Spleen (tissue), 11 donors: Measurements from ENCODE around the gene HMGA1. TPM values are rescaled to one million over a fixed set of nuclear protein-coding genes. Genes with fewer than 3 reads are reported as not detected.
A peak's percentile ranks its signal among the peaks of the same experiment; 100 is the strongest.

Source experiments
- DNase-seq: peaks from one replicate; pipeline ENCODE4 v3.0.0-alpha.2; 2020
- H3K27ac ChIP-seq, 8 donors: fragments of 200-600 bp; sonication (generic) in 7 of 8; 1 replicate in 4 of 8; 2 replicates in 4 of 8; pipeline versions ENCODE4 v1.5.0 to v1.8.0; 2016 to 2021; ENCODE audit warnings: inconsistent platforms in 4 of 8, mild to moderate bottlenecking in 4 of 8, moderate library complexity in 1 of 8
- H3K27me3 ChIP-seq, 7 donors: fragments of 200-600 bp; sonication (generic) in 6 of 7; replicated peaks in 1 of 7; 1 replicate in 4 of 7; 2 replicates in 3 of 7; pipeline versions ENCODE4 v1.5.0 to v1.8.0; 2016 to 2021; ENCODE audit warnings: inconsistent platforms in 3 of 7, mild to moderate bottlenecking in 1 of 7
- H3K36me3 ChIP-seq, 6 donors: fragments of 200-600 bp; sonication (generic) in 5 of 6; 1 replicate in 4 of 6; 2 replicates in 2 of 6; pipeline versions ENCODE4 v1.5.0 to v1.8.0; 2016 to 2021; ENCODE audit warnings: inconsistent platforms in 2 of 6
- H3K4me1 ChIP-seq, 6 donors: fragments of 200-600 bp; sonication (generic) in 5 of 6; 1 replicate in 3 of 6; 2 replicates in 3 of 6; pipeline versions ENCODE4 v1.5.0 to v1.8.0; 2016 to 2021; ENCODE audit warnings: inconsistent platforms in 3 of 6
- H3K4me3 ChIP-seq, 8 donors: fragments of 200-600 bp; sonication (generic) in 7 of 8; 1 replicate in 4 of 8; 2 replicates in 4 of 8; pipeline versions ENCODE4 v1.5.0 to v1.8.0; 2016 to 2021; ENCODE audit warnings: inconsistent platforms in 4 of 8, mild to moderate bottlenecking in 4 of 8, moderate library complexity in 2 of 8
- H3K9me3 ChIP-seq, 8 donors: fragments of 200-600 bp; sonication (generic) in 7 of 8; 1 replicate in 4 of 8; 2 replicates in 4 of 8; pipeline versions ENCODE4 v1.5.0 to v1.8.0; 2016 to 2021; ENCODE audit warnings: inconsistent platforms in 4 of 8
- POLR2A ChIP-seq, 3 donors: fragments of 450-650 bp; IDR thresholded peaks; one replicate each; pipeline ENCODE4 v1.5.1; 2017; ENCODE audit warnings: antibody characterized with exemption in 3 of 3, mild to moderate bottlenecking in 1 of 3
- POLR2AphosphoS5 ChIP-seq, 3 donors: sonication (generic); formaldehyde crosslinking; IDR thresholded peaks; one replicate each; pipeline ENCODE4 v1.5.1; 2017; ENCODE audit warnings: antibody characterized with exemption in 3 of 3
- WGBS, 5 donors: extraction: QIAGEN DNeasy Blood & Tissue Kit in 3 of 5; methylation state at CpG; one replicate each; pipeline versions ENCODE4 v1.1.5 to v1.1.7; 2013 to 2018; 5-methylcytosine and 5-hydroxymethylcytosine counted together
- intact Hi-C: fragments of 100-400 bp; cut with DNase I; formaldehyde crosslinking; loops from one replicate; pipeline ENCODE4 v1.15.0; 2023; ENCODE audit warnings: low total_unique reads
- polyA plus RNA-seq, 3 donors: library from polyadenylated mRNA; stranded (reverse); fragments of 200-250 nt; gene quantifications; one replicate each; pipeline ENCODE4 v1.2.1, GENCODE V29; 2013
- total RNA-seq, 7 donors: library from RNA; depleted of rRNA in 3 of 7; stranded (reverse); fragments of >200 nt in 3 of 7; fragmentation: NEBNext Ultra II Directional in 4 of 7; extraction: Animal tissue kit (Norgen Biotek cat#: 25700) in 4 of 7; gene quantifications; one replicate each; pipeline versions ENCODE4 v1.1.0 to v1.2.1, GENCODE V29; 2016 to 2021
- TF ChIP-seq, protein P1 (sequence below), 11 experiments: fragments of 200-600 bp in 7 of 11; fragments of 450-650 bp in 4 of 11; sonication (generic) in 4 of 11; IDR thresholded peaks in 8 of 11; conservative IDR thresholded peaks in 3 of 11; 1 replicate in 7 of 11; 2 replicates in 4 of 11; pipeline versions ENCODE4 v1.4.0 to v1.8.0; 2016 to 2021; ENCODE audit warnings: antibody characterized with exemption in 11 of 11, inconsistent platforms in 4 of 11, mild to moderate bottlenecking in 1 of 11
- donor health status: healthy with polysubstance abuse.
- donor health status: DM: no; HTN: no; CAD: no; lungs with moderate emphysema.
- donor health status: DM: no; HTN: no; CAD: no.
- donor health status: Bipolar disorder and iron deficiency.
- donor health status: healthy.
- donor health status: DM: no; HTN: no; CAD: no.
- donor health status: DM: yes; HTN: yes; CAD: no.

HMGA1 gene
- total and polyA plus RNA-seq, 10 donors = 49.9 to 129 (median 79.6) TPM

DNA sequence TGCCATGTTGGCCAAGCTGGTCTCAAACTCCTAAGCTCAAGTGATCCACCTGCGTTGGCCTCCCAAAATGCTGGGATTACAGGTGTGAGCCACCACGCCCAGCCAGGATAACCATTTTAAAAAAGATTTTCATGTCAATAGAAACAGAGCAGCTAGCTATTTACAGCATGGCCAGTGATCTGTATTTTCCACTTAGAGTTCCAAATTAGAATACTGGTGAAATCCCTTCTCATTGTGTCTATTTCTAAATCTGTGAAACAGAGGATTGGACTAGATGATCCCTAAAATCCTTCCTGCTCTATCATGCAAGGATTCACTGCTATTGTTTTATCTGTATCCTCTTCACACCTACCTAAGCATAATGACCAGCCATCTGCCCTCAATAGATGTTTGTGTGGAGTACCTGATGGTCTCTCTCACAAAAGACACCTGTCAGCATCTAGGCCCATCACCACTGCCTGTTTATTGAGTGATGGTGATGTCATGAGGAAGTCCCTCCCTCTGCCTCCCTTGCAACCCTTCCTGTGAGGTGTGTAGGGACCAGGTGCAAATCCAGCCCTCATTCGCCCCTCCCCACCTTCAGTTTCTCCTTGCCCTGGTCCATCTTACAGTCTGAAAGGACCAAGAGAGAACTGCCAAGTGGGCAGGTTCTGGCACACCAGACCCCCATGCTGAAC is 38.6 kb downstream of the HMGA1 start:
- no peak overlapping the region for H3K4me3 ChIP-seq
- intact Hi-C loops = no loop called here
- peaks cover 0 to 20% (median 0%) of the 10 kb centered on the region in 6 donors for H3K36me3 ChIP-seq
- H3K27me3 ChIP-seq = no peaks in the 10 kb centered on the region
- peak overlapping the region in 1 of 8 donors; percentile 28 for H3K27ac ChIP-seq
- WGBS, 5 donors = 86 to 94% (median 89%) methylated on average over 3 of the region's 3 CpGs
- DNase-seq = no peak
- TF ChIP-seq, protein P1, sequence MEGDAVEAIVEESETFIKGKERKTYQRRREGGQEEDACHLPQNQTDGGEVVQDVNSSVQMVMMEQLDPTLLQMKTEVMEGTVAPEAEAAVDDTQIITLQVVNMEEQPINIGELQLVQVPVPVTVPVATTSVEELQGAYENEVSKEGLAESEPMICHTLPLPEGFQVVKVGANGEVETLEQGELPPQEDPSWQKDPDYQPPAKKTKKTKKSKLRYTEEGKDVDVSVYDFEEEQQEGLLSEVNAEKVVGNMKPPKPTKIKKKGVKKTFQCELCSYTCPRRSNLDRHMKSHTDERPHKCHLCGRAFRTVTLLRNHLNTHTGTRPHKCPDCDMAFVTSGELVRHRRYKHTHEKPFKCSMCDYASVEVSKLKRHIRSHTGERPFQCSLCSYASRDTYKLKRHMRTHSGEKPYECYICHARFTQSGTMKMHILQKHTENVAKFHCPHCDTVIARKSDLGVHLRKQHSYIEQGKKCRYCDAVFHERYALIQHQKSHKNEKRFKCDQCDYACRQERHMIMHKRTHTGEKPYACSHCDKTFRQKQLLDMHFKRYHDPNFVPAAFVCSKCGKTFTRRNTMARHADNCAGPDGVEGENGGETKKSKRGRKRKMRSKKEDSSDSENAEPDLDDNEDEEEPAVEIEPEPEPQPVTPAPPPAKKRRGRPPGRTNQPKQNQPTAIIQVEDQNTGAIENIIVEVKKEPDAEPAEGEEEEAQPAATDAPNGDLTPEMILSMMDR (IDR thresholded peaks at IDR 0.05 in 8 of 11, conservative IDR thresholded peaks at IDR 0.05 in 3 of 11) = no peak
- TF ChIP-seq POLR2A (IDR thresholded peaks at IDR 0.05) (no peak), POLR2AphosphoS5 (IDR thresholded peaks at IDR 0.05) (no peak)
- peaks cover 4 to 50% (median 28%) of the 10 kb centered on the region in 6 donors for H3K4me1 ChIP-seq
- H3K9me3 ChIP-seq = no peaks in the 10 kb centered on the region

DNA sequence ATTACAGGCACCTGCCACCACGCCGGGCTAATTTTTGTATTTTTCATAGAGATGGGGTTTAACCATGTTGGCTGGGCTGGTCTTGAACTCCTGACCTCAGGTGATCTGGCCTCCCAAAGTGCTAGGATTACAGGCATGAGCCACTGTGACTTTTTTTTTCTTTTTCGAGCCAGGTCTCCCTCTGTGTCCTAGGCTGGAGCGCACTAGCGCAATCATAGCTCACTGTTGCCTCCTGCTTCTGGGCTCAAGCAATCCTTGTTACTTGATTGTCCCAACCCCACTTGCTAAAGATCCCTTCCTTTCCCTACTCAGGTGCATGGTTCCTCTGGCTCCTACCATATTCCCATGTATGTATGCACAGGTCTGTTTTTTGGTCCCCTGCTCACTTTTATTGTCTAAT is 39.5 kb downstream of the HMGA1 start:
- TF ChIP-seq POLR2A (IDR thresholded peaks at IDR 0.05) = no peak
- TF ChIP-seq, protein P1 (IDR thresholded peaks at IDR 0.05 in 8 of 11, conservative IDR thresholded peaks at IDR 0.05 in 3 of 11) = no peak
- no peak for TF ChIP-seq POLR2AphosphoS5 (IDR thresholded peaks at IDR 0.05)
- H3K4me1 ChIP-seq = peaks cover 4 to 55% (median 29%) of the 10 kb centered on the region in 6 donors
- H3K36me3 ChIP-seq = peaks cover 0 to 23% (median 0%) of the 10 kb centered on the region in 6 donors
- no peak overlapping the region for H3K27ac ChIP-seq
- intact Hi-C loops = no loop called here
- WGBS, 5 donors = 76 to 97% (median 93%) methylated on average over 5 of the region's 5 CpGs
- no peak overlapping the region for H3K4me3 ChIP-seq
- DNase-seq = no peak
- no peaks in the 10 kb centered on the region for H3K27me3 ChIP-seq
- no peaks in the 10 kb centered on the region for H3K9me3 ChIP-seq

DNA sequence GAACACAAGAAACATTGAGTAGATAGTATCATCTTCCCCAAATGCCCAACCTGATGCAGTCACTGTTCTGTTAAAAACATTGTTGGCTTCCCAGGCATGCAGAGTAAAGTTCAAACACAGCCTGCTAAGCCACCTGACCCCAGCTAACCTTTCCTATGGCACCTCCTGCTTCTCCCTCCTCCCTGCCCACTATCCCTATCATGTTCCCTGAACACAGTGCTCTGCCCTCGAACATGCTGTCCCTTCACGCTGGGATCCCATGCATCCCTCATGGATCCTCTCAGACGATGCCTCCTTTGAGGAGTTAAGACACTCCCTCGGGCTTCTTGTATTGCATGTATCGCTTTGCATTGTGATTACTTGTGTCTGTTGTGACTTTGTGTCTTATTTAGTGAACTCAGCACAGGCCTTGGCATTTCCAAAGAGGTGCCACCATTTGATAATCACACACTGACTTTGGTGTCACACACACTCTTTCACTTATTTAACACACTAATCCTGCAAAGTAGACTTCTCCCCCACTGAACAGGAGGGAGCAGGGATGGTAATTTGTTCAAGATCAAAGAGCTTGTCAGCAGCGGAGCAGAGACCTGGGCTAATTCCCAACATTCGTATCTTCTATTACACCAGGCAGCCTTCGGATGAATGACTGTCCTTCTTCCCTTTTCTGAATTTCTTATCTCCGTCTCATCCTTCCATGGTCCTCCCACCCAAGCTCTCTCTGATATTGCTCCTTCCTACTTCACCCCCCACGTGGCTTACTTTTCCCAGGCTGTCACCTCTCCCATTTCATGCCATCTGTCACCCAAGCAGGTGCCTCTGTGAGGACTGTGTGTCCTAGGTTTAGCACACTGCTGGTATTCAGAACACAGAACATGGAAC is 40.4 kb downstream of the HMGA1 start:
- Histone ChIP-seq H3K27ac (no peak overlapping the region), H3K27me3 (no peaks in the 10 kb centered on the region), H3K36me3 (peaks cover 0 to 25% (median 0%) of the 10 kb centered on the region in 6 donors), H3K9me3 (no peaks in the 10 kb centered on the region), H3K4me3 (no peak overlapping the region), H3K4me1 (peaks cover 4 to 49% (median 22%) of the 10 kb centered on the region in 6 donors)
- TF ChIP-seq, protein P1 (IDR thresholded peaks at IDR 0.05 in 8 of 11, conservative IDR thresholded peaks at IDR 0.05 in 3 of 11) = no peak
- TF ChIP-seq POLR2AphosphoS5 (IDR thresholded peaks at IDR 0.05) = no peak
- TF ChIP-seq POLR2A (IDR thresholded peaks at IDR 0.05) = no peak
- 82 to 92% (median 84%) methylated on average over 10 of the region's 10 CpGs for WGBS, 5 donors
- DNase-seq = no peak
- intact Hi-C loops = no loop called here

DNA sequence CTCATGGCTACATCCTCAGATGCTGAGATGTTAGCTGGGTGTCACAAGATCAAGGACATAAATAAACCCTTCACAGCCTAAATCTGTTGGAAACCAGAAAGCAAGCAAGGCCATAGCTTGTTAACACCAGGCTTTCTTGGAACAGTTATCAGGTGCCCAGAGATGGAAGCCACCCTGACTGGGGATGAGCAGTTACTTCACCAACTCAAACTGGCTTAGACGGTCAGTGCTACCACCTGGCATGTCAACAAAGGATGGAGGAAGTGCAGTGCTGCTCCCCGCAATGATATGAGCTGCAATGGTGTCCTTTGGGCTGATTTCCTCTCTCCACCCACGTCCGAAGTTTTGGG is 41.1 kb downstream of the HMGA1 start:
- TF ChIP-seq POLR2A (IDR thresholded peaks at IDR 0.05) = no peak
- TF ChIP-seq POLR2AphosphoS5 (IDR thresholded peaks at IDR 0.05) = no peak
- TF ChIP-seq, protein P1 (IDR thresholded peaks at IDR 0.05 in 8 of 11, conservative IDR thresholded peaks at IDR 0.05 in 3 of 11) = no peak
- Histone ChIP-seq H3K9me3 (no peaks in the 10 kb centered on the region), H3K27ac (no peak overlapping the region), H3K27me3 (no peaks in the 10 kb centered on the region), H3K36me3 (peaks cover 0 to 28% (median 0%) of the 10 kb centered on the region in 6 donors), H3K4me3 (no peak overlapping the region), H3K4me1 (peaks cover 0 to 49% (median 17%) of the 10 kb centered on the region in 6 donors)
- WGBS, 5 donors = 80 to 100% (median 90%) methylated on average over 3 to 4 of the region's 4 CpGs
- intact Hi-C loops = no loop called here
- DNase-seq = no peak
